Measurements from ENCODE around the gene CX3CL1.

DNA sequence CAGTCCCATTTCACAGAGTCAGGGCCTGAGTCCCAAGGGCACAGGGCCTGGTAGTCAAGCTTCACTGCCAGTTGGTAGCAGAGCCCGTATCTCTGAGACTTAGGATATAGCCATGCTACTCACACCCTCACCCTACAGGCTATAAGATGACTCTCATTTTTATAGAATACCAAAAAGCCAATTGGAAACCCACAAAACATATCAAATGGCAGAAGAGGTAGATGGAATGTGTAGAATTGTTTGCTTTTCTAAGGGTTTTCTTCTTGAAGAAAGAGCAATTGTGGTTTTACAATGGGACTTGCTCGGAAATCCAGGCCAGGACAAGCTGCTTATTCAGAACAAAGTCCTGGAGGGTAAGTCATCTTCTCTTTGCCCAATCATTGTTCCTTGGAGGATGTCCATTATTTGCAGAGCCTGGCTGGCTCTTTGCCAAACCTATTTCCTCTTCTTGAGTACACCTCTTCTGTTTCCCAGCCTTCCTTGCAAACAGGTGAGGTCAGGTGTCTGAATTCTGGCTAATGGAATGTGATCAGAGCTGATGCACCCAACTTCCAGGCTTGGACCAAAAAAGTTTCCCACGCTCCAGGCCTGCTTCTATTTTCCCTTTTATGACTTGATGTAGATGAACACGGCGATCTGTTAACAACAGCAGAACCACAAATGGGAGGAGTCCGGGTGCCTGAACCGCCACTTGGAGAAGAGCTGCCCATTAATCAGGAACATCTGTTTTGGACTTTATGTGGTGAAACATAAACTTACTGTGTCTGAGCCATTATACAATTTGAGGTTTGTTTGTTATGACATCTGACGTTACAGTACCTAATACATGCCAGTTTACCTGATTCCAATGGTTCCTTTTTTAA lies 30.6 kb upstream of the CX3CL1 start:
- TF ChIP-seq, protein P1, sequence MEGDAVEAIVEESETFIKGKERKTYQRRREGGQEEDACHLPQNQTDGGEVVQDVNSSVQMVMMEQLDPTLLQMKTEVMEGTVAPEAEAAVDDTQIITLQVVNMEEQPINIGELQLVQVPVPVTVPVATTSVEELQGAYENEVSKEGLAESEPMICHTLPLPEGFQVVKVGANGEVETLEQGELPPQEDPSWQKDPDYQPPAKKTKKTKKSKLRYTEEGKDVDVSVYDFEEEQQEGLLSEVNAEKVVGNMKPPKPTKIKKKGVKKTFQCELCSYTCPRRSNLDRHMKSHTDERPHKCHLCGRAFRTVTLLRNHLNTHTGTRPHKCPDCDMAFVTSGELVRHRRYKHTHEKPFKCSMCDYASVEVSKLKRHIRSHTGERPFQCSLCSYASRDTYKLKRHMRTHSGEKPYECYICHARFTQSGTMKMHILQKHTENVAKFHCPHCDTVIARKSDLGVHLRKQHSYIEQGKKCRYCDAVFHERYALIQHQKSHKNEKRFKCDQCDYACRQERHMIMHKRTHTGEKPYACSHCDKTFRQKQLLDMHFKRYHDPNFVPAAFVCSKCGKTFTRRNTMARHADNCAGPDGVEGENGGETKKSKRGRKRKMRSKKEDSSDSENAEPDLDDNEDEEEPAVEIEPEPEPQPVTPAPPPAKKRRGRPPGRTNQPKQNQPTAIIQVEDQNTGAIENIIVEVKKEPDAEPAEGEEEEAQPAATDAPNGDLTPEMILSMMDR (conservative IDR thresholded peaks at IDR 0.05; ENCODE audit: low read length), result no peak
- no peak for TF ChIP-seq EZH2phosphoT487 (IDR thresholded peaks at IDR 0.05; ENCODE audit: borderline replicate concordance, low read depth, low read length)

Data from OCI-LY7 (cell line).